Right lobe of liver (tissue), 4 donors: Measurements from ENCODE around the gene SLC30A1.

Experiments
- POLR2A ChIP-seq: fragments of 450-650 bp; IDR thresholded peaks from one replicate; pipeline ENCODE4 v1.6.1; 2017; ENCODE audit warnings: antibody characterized with exemption, mild to moderate bottlenecking
- TF ChIP-seq, protein P1 (sequence below), 4 donors: fragments of 200-600 bp in 3 of 4; fragments of 450-650 bp in 1 of 4; IDR thresholded peaks; one replicate each; pipeline versions ENCODE4 v1.5.1 to v1.8.0; 2016 to 2022; ENCODE audit warnings: antibody characterized with exemption in 4 of 4, mild to moderate bottlenecking in 2 of 4
- donor health status: DM: no; HTN: no; CAD: no.
- donor health status: DM: no; HTN: no; CAD: no.
- donor health status: DM: no; HTN: yes; CAD: no.

DNA sequence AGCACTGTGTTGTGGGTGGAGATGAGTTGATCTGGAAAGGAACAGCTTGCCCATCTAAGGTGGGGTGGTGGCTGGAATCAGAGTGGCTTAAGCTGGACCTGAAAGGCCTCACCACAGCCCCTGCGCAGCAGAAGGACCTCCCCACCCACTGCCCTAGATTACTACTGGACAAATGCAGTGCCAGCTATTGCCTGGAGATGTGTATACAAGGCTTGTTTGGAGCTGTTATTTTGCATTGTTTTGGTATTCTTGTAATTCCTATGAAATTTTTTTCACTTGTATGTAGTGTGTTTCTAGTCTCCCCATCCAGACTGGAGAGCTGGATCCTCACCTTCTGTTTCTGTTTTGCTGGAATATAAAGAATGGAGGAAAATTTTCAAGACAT is 1.3 kb upstream of the SLC30A1 start:
- TF ChIP-seq, protein P1, sequence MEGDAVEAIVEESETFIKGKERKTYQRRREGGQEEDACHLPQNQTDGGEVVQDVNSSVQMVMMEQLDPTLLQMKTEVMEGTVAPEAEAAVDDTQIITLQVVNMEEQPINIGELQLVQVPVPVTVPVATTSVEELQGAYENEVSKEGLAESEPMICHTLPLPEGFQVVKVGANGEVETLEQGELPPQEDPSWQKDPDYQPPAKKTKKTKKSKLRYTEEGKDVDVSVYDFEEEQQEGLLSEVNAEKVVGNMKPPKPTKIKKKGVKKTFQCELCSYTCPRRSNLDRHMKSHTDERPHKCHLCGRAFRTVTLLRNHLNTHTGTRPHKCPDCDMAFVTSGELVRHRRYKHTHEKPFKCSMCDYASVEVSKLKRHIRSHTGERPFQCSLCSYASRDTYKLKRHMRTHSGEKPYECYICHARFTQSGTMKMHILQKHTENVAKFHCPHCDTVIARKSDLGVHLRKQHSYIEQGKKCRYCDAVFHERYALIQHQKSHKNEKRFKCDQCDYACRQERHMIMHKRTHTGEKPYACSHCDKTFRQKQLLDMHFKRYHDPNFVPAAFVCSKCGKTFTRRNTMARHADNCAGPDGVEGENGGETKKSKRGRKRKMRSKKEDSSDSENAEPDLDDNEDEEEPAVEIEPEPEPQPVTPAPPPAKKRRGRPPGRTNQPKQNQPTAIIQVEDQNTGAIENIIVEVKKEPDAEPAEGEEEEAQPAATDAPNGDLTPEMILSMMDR (IDR thresholded peaks at IDR 0.05): no peak
- TF ChIP-seq POLR2A: no peak
